Fibroblast of skin of left biceps (primary cell): ENCODE data around the gene CAVIN2.

Source experiments
- DNase-seq, 2 experiments: peaks; one replicate each; pipeline ENCODE4 v3.0.0-alpha.2; 2013; ENCODE audit warnings: low read depth in 2 of 2

CAVIN2 gene

GRCh38 chr2:191864628-191865374 lies 17.9 kb upstream of the CAVIN2 start:
- peak in 1 of 2 experiments; percentile 39 for DNase-seq

- DNase-seq = no peak
Observed at GRCh38 chr2:191863988-191864387, 17.1 kb upstream of the CAVIN2 start.

GRCh38 chr2:191862156-191862775 lies 15.4 kb upstream of the CAVIN2 start:
- no peak for DNase-seq

GRCh38 chr2:191860760-191861466 lies 14.0 kb upstream of the CAVIN2 start:
- DNase-seq = no peak

- no peak for DNase-seq
Observed at GRCh38 chr2:191859681-191860080, 12.8 kb upstream of the CAVIN2 start.

GRCh38 chr2:191857886-191858285 lies 11.0 kb upstream of the CAVIN2 start:
- no peak for DNase-seq

GRCh38 chr2:191857259-191857805 lies 10.4 kb upstream of the CAVIN2 start:
- no peak for DNase-seq

GRCh38 chr2:191856111-191856876 lies 9.4 kb upstream of the CAVIN2 start:
- DNase-seq = no peak

GRCh38 chr2:191855382-191855781 lies 8.5 kb upstream of the CAVIN2 start:
- no peak for DNase-seq

- peak in 1 of 2 experiments; percentile 33 for DNase-seq
Observed at GRCh38 chr2:191854382-191855372, 7.8 kb upstream of the CAVIN2 start.

GRCh38 chr2:191853843-191854242 lies 7.0 kb upstream of the CAVIN2 start:
- no peak for DNase-seq

- no peak for DNase-seq
Observed at GRCh38 chr2:191851158-191851557, 4.3 kb upstream of the CAVIN2 start.

- no peak for DNase-seq
Observed at GRCh38 chr2:191848771-191849767, 2.2 kb upstream of the CAVIN2 start.

GRCh38 chr2:191847764-191848163 lies 876 bp upstream of the CAVIN2 start:
- no peak for DNase-seq

- DNase-seq = no peak
Observed at GRCh38 chr2:191845876-191846514, 893 bp downstream of the CAVIN2 start.

GRCh38 chr2:191845248-191845715 lies 1.6 kb downstream of the CAVIN2 start:
- no peak for DNase-seq

- DNase-seq = no peak
Observed at GRCh38 chr2:191844706-191845105, 2.2 kb downstream of the CAVIN2 start.

- no peak for DNase-seq
Observed at GRCh38 chr2:191840921-191841320, 6.0 kb downstream of the CAVIN2 start.
